ENCODE data around the gene STARD6.
"Not testable (repeated sequence)": the region's sequence is repeated elsewhere in the genome, so short reads cannot be mapped to it uniquely, and the experiment has no call there.

The STARD6 gene

DNA sequence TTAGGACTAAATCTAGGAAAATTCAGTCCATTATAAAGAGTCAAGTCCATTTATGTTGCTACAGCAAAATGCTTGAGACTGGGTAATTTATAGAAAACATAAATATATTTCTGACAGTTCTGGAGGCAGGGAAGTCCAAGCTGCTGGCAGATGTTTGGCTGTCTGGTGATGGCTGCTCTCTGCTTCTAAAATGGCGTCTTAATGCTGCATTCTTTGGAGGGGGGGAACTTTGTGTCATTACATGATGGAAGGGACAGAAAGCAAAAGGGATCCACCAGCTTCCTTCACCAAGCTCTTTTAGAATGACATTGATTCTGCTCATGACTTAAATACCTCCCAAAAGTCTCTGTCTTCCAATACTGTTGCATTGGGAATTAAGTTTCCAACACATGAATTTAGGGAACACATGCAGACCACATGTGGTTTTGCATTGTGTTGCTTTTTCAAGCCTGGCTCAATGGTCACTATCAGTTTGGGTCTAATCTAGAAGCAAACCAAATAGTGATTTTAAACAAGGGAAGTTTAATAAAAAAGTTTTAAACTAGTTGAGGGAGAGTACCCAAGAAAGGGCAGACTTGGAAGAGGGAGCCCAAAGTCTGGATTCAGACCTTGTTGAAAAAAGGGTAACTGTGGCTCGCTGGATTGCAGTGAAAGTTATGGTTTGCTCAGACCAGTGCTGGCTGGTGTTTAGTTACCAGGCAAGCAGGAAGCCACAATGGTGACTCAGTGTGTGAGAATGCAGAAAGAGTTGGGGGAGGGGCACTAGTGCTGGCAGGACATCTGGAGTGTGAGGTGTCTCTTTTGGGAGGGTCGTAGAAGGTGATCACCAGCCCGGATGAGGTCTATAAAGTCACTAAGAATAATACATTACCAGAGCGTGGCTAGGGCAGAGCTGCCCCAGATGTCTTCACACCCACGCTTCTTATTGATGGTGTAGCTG lies 30.8 kb upstream of the STARD6 start:
- DNase-seq (ENCODE audit: extremely low read depth, low read depth), result peak; percentile 25
- TF ChIP-seq, protein P1, sequence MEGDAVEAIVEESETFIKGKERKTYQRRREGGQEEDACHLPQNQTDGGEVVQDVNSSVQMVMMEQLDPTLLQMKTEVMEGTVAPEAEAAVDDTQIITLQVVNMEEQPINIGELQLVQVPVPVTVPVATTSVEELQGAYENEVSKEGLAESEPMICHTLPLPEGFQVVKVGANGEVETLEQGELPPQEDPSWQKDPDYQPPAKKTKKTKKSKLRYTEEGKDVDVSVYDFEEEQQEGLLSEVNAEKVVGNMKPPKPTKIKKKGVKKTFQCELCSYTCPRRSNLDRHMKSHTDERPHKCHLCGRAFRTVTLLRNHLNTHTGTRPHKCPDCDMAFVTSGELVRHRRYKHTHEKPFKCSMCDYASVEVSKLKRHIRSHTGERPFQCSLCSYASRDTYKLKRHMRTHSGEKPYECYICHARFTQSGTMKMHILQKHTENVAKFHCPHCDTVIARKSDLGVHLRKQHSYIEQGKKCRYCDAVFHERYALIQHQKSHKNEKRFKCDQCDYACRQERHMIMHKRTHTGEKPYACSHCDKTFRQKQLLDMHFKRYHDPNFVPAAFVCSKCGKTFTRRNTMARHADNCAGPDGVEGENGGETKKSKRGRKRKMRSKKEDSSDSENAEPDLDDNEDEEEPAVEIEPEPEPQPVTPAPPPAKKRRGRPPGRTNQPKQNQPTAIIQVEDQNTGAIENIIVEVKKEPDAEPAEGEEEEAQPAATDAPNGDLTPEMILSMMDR (IDR thresholded peaks at IDR 0.05; ENCODE audit: low read depth, low read length), result no peak

DNA sequence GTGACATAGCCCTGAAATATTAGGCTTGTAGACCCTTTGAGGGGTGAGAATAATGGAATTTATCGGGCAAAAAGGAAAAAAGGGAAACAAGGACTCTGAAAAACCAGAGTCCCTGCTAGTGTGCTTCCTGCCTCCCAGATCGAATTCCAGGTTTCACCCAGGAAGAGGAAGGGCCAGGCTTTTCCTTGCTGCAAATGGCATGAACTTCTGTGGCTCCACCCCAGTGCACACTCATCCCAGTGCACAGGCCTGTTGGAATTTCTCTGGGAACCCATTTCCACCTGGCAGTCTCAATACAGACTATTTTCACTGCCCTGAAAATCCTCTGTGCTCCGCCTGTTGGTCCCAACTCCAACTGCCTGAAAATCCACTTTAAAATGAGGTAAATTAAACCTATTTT lies 30.0 kb upstream of the STARD6 start:
- no peak for DNase-seq (ENCODE audit: extremely low read depth, low read depth)
- TF ChIP-seq, protein P1 (IDR thresholded peaks at IDR 0.05; ENCODE audit: low read depth, low read length), result no peak

DNA sequence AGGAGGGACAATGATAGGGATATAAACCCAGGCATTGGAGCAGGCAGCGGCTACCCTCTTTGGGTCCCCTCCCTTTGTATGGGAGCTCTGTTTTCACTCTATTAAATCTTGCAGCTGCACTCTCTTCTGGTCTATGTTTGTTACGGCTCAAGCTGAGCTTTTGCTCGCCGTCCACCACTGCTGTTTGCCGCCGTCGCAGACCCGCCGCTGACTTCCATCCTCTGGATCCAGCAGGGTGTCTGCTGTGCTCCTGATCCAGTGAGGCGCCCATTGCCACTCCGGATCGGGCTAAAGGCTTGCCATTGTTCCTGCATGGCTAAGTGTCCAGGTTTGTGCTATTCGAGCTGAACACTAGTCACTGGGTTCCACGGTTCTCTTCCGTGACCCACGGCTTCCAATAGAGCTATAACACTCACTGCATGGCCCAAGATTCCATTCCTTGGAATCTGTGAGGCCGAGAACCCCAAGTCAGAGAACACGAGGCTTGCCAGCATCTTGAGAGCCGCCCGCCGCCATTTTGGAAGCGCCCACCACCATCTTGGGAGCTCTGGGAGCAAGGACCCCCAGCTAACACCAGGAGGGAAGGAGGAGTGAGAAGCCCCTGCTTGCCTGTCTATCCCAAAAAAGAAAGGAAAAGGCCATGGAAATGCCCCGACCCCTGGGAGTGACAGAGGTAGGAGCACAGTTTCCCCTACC lies 29.3 kb upstream of the STARD6 start:
- not testable (repeated sequence) for DNase-seq (ENCODE audit: extremely low read depth, low read depth)

DNA sequence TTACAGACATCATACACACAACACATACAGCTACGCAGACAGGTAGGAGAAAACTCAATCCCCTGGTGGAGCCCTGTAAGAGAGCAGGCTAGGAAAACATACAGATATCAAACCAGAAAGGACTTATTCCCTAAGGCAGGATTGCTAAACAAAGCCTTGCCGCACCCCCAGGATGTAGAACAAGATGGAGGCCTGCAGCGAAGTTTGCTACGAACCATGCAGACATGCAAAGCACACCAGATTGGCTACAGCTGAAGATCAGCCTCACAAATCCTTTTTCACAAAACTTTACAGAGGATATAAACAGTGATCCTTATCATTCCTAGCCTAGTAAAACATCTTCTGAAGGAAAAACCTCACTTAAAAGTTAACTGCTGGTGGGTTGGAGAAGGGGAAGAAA lies 28.4 kb upstream of the STARD6 start:
- DNase-seq (ENCODE audit: extremely low read depth, low read depth), result no peak
- TF ChIP-seq, protein P1 (IDR thresholded peaks at IDR 0.05; ENCODE audit: low read depth, low read length), result no peak

DNA sequence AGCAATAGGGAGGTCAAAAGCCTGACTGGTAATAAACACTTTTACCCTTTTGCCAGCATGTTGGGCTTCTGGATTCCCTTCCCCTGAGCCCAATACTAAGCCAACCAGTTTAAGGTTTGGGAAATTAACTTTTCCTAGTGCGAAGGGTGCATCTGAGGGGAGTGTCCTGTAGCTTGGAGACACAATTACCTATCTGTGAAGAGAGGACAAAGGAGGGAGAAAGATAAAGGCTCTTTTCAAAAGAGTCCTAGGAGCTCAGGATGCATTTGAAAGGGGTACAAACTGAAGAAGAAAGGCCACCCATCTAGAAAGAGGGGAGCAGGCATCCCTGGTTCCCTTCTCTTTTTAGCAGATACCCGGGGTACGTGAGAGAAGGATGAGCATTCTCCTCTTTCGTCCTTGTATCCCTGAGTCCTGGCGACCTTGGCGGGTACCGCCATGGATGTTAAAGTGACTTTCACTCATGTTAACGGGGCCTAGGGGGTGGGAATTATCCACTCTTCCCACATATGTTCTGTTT lies 25.1 kb upstream of the STARD6 start:
- no peak for DNase-seq (ENCODE audit: extremely low read depth, low read depth)
- TF ChIP-seq, protein P1 (IDR thresholded peaks at IDR 0.05; ENCODE audit: low read depth, low read length), result no peak

DNA sequence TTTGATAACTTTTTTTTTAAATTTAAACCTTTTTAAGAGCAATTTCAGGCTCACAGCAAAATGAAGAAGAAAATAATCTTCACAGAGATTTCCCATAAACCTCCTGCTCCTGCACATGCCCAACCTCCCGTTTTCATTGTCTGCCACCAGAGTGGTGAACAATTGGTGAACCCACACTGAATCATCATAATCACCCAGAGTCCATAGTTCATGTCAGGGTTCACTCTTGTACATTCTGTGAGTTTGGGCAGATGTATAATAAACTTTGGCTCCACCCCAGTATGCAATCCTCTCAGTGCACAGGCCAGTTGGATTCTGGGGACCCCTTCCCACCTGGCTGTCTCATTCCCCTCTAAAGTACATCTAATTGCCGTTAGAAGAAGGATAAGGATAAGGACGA lies 24.4 kb upstream of the STARD6 start:
- TF ChIP-seq, protein P1 (IDR thresholded peaks at IDR 0.05; ENCODE audit: low read depth, low read length), result no peak
- DNase-seq (ENCODE audit: extremely low read depth, low read depth), result no peak

DNA sequence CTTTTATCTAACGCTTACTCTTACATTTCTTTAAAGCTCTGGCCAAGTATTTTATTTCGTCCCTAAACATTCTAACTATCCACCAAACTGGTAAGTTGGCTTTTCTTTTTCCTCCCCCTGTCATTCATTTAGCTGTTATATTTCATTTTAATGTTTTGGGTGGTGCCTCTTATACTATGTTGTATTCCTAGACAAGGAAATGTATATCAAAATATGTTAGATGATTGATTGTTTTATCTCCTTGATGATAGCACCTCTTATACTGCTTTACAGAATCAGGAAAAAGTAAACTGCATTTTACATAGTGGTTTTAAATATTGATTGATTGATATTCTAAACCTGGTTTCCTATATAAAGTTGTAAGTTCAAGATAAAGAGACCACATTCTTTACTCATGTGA lies 24.0 kb upstream of the STARD6 start:
- no peak for DNase-seq (ENCODE audit: extremely low read depth, low read depth)

More for the DNA sequence above, 24.0 kb upstream of the STARD6 start:
- TF ChIP-seq, protein P1 (IDR thresholded peaks at IDR 0.05; ENCODE audit: low read depth, low read length), result no peak

Data from AG09319 (cell line).